Measurements from ENCODE around the gene NRG2.

Gene NRG2

DNA sequence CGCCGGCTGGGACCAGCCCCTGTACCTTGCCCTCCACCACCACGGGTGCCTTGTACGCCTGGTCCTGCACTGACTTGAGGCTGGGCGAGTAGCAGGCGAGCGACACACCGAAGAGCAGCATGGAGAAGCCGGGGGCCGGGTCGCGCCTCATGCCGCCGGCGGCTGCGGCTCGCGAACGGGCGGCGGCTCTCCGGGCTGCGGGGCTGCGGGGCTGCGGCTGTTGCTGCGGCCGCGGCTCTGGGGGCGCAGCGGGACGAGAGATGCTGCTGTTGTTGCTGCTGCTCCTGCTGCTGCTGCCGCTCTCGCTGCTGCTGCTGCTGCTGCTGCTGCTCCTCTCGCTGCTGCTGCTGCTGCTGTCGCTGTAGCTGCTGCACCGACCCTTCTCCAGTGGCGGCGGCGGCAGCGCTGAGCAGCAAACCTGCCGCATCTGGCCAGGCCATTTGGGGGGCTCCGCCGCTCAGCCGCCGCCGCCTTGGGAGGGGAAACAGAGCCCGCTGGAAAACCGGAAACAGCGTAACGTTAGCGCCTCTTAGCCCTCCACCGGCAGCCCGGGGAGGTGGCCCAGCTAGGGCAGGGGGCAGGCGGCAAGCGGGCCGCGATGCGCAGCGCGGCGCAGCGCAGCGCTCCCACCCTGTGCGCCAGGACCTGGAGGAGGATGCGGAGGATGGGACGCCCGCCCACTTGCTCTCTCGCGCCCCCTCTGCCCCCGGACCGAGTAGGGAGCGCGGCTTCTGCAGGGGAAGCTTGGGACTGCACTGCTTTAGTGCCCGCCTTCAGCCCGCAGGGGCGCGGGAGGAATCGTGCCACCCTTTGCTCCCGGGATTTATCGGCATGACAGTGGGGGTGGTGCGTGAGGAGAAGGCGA is at the start of gene NRG2:
Gene NRG2 (minus strand): TSS at position 657 of the 865 bp plus-strand sequence.
- DNase-seq (ENCODE audit: low read depth in 3 of 3), result peak in 2 of 3 experiments; percentile 14 to 25

DNA sequence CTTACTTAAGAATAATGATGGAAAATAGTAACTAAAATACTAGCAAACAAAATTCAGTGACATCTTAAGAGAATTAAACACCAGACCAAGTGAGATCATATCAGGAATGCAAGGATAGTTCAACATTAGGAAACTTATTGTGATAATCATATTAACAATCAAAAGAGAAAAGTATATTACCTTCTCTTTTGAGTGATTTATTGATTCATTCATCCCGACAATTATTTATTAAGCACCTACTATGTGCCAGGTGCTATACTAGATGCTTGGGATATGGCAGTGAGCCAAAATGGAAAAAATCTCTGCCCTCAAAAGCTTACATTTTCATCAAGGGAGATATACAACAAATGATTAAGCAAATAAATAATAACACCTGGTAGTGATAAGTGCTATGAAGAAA is 47.2 kb upstream of the NRG2 start:
- no peak for DNase-seq (ENCODE audit: low read depth in 3 of 3)

- DNase-seq (ENCODE audit: low read depth in 3 of 3), result no peak
Measured at GRCh38 chr5:140084541-140084940, 41.4 kb upstream of the NRG2 start.

- DNase-seq (ENCODE audit: low read depth in 3 of 3), result no peak
Measured at GRCh38 chr5:140083650-140084049, 40.6 kb upstream of the NRG2 start.

- DNase-seq (ENCODE audit: low read depth in 3 of 3), result no peak
Measured at GRCh38 chr5:140083120-140083519, 40.0 kb upstream of the NRG2 start.

DNA sequence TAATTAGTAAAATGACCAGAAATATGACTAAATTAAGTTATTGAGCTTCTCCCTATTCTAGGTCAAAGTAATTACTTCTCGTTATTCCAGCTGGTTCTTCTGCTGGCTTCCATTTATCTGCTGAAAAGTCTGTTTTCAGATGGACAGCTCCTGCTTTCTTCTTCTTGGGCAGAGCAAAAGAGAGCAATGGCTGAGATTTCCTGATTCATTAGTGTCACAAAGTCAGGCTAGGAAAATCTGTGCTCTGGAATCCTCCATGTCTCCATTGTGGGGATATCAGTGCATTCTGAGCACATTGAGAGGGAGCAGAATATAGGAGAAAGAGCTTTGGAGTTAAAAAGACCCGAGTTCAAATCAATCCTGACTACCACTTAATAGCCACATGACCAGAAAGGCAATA is 33.7 kb upstream of the NRG2 start:
- DNase-seq (ENCODE audit: low read depth in 3 of 3), result no peak

DNA sequence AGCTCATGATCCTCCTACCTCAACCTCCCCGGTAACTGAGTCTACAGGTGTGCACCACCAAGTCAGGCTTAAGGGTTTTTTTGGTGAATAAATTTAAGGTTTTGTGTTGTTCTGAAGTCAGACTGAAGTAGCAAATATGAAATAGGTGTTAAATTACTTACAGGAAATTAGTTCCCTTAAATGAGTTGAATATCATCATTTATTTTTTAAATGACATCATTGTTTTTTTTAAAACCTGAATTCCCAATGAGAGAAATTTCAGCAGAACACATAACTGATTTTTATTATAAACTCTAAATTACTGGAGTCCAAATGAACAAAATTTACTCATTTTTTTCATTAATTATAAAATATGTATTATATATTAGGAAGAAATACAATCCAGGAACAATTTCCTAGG is 33.0 kb upstream of the NRG2 start:
- DNase-seq (ENCODE audit: low read depth in 3 of 3), result no peak

DNA sequence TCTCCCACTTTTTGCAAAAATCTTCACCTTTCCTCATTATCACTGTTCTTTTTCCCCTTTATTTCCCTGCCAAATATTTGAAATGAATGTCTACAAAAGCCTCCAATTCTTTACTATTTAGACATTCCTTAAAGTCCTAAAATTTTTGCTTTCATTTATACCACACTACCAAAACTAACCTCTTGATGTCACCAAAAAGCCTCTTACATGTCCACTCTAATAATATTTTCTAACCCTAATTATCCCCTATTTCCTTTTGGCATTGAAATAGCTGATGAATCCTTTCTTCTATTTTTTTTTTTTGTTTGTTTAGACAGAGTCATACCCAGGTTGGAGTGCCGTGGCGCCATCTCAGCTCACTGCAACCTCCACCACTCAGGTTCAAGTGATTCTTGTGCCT is 32.3 kb upstream of the NRG2 start:
- DNase-seq (ENCODE audit: low read depth in 3 of 3), result no peak

GRCh38 chr5:140073296-140073695 is 30.2 kb upstream of the NRG2 start:
- no peak for DNase-seq (ENCODE audit: low read depth in 3 of 3)

- DNase-seq (ENCODE audit: low read depth in 3 of 3), result no peak
Measured at GRCh38 chr5:140072812-140073211, 29.7 kb upstream of the NRG2 start.

DNA sequence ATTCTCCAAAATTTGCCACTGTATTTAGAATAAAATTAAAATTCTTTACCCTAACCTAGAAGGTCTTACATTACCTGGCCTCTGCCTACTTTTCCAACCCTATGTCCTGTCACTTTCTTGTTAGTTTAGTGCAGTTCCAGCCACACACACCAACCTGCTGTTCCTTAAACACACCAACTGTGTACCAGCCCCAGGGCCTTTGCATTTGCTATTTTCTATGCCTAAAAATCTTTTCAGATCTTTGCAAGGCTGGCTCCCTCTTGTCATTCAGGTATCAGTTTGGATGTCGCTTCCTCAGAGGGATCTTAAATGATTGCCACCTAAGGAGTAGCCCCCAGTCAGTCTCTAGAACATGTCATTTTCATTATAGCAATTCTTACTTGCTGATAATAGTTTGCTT is 17.7 kb upstream of the NRG2 start:
- DNase-seq (ENCODE audit: low read depth in 3 of 3), result no peak

GRCh38 chr5:140058212-140058932 is 15.3 kb upstream of the NRG2 start:
- no peak for DNase-seq (ENCODE audit: low read depth in 3 of 3)

DNA sequence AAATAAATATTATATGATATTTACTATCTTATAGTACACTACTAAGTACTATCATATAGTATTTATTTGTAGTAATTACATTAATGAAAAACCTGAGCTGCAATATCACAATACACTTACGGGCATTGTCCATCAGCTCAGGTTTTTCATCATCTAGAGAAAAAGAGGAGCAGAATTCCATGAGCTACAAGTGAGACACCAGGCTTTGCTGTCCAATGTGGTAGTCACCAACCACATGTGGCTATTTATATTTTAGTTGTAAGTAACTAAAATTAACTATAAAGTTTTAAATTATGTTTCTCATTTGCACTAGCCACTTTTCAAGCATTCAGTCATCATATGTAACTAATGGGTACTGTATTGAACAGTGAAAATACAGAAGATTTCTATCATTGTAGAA is 13.8 kb upstream of the NRG2 start:
- no peak for DNase-seq (ENCODE audit: low read depth in 3 of 3)

GRCh38 chr5:140055152-140055551 is 12.1 kb upstream of the NRG2 start:
- DNase-seq (ENCODE audit: low read depth in 3 of 3), result no peak

- DNase-seq (ENCODE audit: low read depth in 3 of 3), result no peak
Measured at GRCh38 chr5:140054086-140054689, 11.1 kb upstream of the NRG2 start.

GRCh38 chr5:140051950-140052349 is 8.9 kb upstream of the NRG2 start:
- DNase-seq (ENCODE audit: low read depth in 3 of 3), result no peak

GRCh38 chr5:140049713-140050112 is 6.6 kb upstream of the NRG2 start:
- DNase-seq (ENCODE audit: low read depth in 3 of 3), result no peak

DNA sequence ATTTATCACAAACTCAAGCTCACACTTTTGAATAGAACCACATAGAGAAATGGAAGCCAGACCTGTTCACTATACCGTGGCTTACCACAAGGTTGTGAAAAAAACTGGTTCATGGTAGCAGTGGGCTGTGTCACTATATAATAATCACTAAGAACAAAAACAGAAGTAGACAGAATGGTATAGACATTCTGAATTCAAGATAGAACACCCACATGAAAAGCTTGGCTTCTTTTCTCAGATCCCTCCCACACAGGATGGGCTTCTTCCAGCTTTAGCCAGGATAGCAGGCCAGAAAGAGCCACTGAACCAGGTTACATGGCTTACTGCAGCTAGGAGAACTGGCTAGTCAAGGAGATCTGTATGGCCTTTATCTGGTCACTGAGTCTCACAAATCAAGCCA is 6.1 kb upstream of the NRG2 start:
- no peak for DNase-seq (ENCODE audit: low read depth in 3 of 3)

- DNase-seq (ENCODE audit: low read depth in 3 of 3), result no peak
Measured at GRCh38 chr5:140044041-140044440, 942 bp upstream of the NRG2 start.

DNA sequence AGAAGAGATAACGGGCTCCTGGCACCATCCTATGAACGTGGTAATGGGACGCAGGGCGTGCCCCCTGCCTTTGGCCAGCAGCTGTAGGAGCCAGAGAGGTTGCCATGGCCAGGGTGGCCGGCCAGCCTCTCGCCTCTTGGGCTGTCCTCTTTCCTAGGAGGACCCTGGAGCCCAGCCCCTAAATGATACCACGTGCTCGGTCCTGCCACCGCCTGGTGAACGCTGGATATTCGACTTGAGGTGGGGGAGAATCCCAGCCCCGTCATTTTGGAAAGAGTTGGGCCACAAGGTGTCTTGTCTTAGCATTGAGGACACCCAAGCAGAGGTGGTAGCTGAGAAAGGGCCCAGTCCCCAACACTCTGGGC is 391 bp upstream of the NRG2 start:
- no peak for DNase-seq (ENCODE audit: low read depth in 3 of 3)

DNA sequence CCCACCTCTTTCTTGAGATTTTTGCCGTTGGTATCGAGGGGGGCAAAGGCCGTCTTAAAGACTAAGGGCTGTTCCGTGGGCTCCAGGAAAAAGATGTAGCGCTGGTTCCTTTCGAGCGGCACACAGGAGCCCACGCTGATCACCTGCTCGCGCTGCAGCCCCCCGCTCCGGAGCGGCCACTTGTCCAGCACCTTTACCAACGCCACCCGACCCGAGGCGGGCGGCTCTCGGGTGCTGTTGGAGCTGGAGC is 781 bp downstream of the NRG2 start:
- no peak for DNase-seq (ENCODE audit: low read depth in 3 of 3)

DNA sequence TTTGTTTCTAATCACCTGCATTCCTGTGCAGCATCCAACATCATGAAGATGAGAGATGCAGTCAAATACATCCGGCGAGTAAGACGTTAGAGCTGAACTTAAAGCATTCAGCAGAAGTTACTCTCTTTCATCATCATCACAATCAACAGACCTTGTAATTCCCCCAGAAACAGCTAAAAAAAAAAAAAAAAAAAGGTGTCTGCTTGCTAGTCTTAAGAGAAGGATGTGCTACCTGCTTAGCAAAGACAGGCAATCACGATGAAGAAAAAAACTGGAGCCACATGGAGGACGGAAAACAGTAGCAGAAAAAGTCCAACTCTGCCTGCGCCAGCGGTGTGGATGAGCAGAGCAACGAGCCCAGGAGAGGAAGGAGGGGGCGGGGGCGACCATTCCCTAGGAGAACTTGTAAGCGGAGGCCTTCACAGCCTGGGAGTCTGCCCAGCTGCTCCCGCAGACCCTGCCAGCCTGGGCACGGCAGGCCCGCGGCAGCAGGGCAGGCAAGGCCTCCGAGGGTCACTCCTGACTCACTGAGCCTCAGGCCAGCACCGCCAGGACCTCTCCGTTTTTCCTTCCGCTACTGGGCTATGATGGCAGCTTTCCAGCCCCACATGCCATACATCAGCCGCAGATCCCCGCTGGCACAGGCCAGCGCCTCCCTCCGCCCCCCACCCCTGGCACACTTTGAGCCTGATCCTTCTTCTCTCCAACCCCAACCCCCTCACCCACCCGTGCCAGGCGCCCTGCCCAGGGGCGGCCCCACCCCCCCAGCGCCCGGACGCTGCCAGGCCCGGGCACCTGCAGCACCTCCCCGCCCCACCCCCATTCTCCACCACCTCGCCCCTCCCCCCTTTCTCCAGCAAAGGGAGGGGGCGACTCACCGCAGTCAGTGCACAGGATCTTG is 1.4 kb downstream of the NRG2 start:
- no peak for DNase-seq (ENCODE audit: low read depth in 3 of 3)
